Fibroblast of villous mesenchyme (primary cell): ENCODE measurements around the gene WNT8B. TPM values are rescaled to one million over a fixed set of nuclear protein-coding genes. Genes with fewer than 3 reads are reported as not detected.

Source experiments
- DNase-seq: peaks from one replicate; pipeline ENCODE4 v3.0.0-alpha.2; 2010; ENCODE audit warnings: low read depth
- H3K4me3 ChIP-seq: 2 replicates; pipeline ENCODE4 v1.5.1; 2011; ENCODE audit warnings: low read depth, mild to moderate bottlenecking, low read length
- CTCF ChIP-seq: IDR thresholded peaks from 2 replicates; pipeline ENCODE4 v1.5.1; 2012; ENCODE audit warnings: low read depth, mild to moderate bottlenecking, low read length; ENCODE audit not compliant: insufficient read depth
- total RNA-seq: library from RNA; depleted of rRNA; stranded (reverse); fragments of >200 nt; gene quantifications from 2 replicates; pipeline ENCODE4 v1.2.3, GENCODE V29; 2012

Gene WNT8B
- total RNA-seq, 1 donor, result not detected

- peak; percentile 79 for DNase-seq
- peak; percentile 86 for TF ChIP-seq CTCF
- H3K4me3 ChIP-seq, result peak overlapping the region; percentile 62
Observed at GRCh38 chr10:100482181-100482833, 19.5 kb downstream of the WNT8B start.

GRCh38 chr10:100482834-100483185 is 20.0 kb downstream of the WNT8B start:
- H3K4me3 ChIP-seq, result no peak overlapping the region
- DNase-seq, result no peak
- no peak for TF ChIP-seq CTCF

GRCh38 chr10:100483876-100484666 is 21.3 kb downstream of the WNT8B start:
- no peak overlapping the region for H3K4me3 ChIP-seq
- TF ChIP-seq CTCF, result no peak
- no peak for DNase-seq

GRCh38 chr10:100485366-100485765 is 22.6 kb downstream of the WNT8B start:
- no peak for TF ChIP-seq CTCF
- no peak overlapping the region for H3K4me3 ChIP-seq
- no peak for DNase-seq

GRCh38 chr10:100485801-100486495 is 23.1 kb downstream of the WNT8B start:
- DNase-seq, result no peak
- no peak overlapping the region for H3K4me3 ChIP-seq
- TF ChIP-seq CTCF, result no peak

GRCh38 chr10:100487529-100487928 is 24.7 kb downstream of the WNT8B start:
- no peak overlapping the region for H3K4me3 ChIP-seq
- no peak for DNase-seq
- no peak for TF ChIP-seq CTCF
